ENCODE measurements around the gene ZNF578. TPM values are rescaled to one million over a fixed set of nuclear protein-coding genes. Genes with fewer than 3 reads are reported as not detected.
"Not testable (repeated sequence)": the region's sequence is repeated elsewhere in the genome, so short reads cannot be mapped to it uniquely, and the experiment has no call there.

Gene ZNF578
- total RNA-seq, 1 experiment from 2014 or later = 2.0 TPM

DNA sequence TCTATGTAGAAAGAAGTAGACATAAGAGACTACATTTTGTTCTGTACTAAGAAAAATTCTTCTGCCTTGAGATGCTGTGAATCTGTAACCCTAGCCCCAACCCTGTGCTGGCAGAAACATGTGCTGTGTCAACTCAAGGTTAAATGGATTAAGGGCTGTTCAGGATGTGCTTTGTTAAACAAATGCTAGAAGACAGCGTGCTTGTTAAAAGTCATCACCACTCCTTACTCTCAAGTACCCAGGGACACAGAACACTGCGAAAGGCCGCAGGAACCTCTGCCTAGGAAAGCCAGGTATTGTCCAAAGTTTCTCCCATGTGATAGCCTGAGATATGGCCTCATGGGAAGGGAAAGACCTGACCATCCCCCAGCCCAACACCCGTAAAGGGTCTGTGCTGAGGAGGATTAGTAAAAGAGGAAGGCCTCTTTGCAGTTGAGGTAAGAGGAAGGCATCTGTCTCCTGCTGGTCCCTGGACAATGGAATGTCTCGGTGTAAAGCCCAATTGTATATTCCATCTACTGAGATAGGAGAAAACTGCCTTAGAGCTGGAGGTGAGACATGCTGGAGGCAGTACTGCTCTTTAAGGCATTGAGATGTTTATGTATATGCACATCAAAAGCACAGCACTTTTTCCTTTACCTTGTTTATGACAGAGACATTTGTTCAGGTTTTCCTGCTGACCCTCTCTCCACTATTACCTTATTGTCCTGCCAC, 105.5 kb downstream of the ZNF578 start:
- not testable (repeated sequence) for DNase-seq (ENCODE audit: low read depth)

DNA sequence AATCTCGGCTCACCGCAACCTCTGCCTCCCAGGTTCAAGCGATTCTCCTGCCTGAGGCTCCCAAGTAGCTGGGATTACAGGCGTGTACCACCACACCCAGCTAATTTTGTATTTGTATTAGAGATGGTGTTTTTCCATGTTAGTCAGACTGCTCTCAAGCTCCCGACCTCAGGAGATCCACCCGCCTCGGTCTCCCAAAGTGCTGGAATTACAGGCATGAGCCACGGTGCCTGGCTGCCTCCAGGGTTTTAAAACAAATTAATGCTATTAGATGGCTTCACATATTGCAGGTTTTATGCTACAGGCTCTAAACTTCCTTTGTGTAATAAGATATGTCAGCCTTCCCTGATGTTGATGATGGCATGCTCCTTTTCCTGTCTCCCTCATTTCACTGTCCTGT, 108.3 kb downstream of the ZNF578 start:
- DNase-seq (ENCODE audit: low read depth) = not testable (repeated sequence)

Other genes with a start within 250 kb of the ZNF578 start
- 11.0 and 11.9 TPM in 2 replicates for gene ZNF766, start 184.0 kb upstream of the ZNF578 start, total RNA-seq (2014; rRNA removed)
- 8.1 and 11.9 TPM in 2 replicates for gene ZNF480, start 156.4 kb upstream of the ZNF578 start, total RNA-seq (2014; rRNA removed)
- 1.8 and 2.4 TPM in 2 replicates for gene ZNF610, start 117.3 kb upstream of the ZNF578 start, total RNA-seq (2014; rRNA removed)
- gene ZNF880, start 83.6 kb upstream of the ZNF578 start, total RNA-seq (2014; rRNA removed) = 19.3 and 23.7 TPM in 2 replicates
- gene ZNF528, start 55.7 kb upstream of the ZNF578 start, total RNA-seq (2014; rRNA removed) = 13.9 and 14.7 TPM in 2 replicates
- gene ZNF534, start 24.4 kb upstream of the ZNF578 start, total RNA-seq (2014; rRNA removed) = not detected in 2 replicates
- gene ZNF808, start 74.1 kb downstream of the ZNF578 start, total RNA-seq (2014; rRNA removed) = 14.7 and 16.1 TPM in 2 replicates
- 6.5 and 8.0 TPM in 2 replicates for gene ZNF701, start 116.7 kb downstream of the ZNF578 start, total RNA-seq (2014; rRNA removed)
- 46.2 and 59.2 TPM in 2 replicates for gene ZNF83, start 184.8 kb downstream of the ZNF578 start, total RNA-seq (2014; rRNA removed)